MV-4-11 (cell line): Measurements from ENCODE around the gene RNU7-1.

Experiments used
- DNase-seq: peaks from one replicate; lab custom pipeline; 2025; lab: John Stamatoyannopoulos, UW

RNU7-1 gene

DNA sequence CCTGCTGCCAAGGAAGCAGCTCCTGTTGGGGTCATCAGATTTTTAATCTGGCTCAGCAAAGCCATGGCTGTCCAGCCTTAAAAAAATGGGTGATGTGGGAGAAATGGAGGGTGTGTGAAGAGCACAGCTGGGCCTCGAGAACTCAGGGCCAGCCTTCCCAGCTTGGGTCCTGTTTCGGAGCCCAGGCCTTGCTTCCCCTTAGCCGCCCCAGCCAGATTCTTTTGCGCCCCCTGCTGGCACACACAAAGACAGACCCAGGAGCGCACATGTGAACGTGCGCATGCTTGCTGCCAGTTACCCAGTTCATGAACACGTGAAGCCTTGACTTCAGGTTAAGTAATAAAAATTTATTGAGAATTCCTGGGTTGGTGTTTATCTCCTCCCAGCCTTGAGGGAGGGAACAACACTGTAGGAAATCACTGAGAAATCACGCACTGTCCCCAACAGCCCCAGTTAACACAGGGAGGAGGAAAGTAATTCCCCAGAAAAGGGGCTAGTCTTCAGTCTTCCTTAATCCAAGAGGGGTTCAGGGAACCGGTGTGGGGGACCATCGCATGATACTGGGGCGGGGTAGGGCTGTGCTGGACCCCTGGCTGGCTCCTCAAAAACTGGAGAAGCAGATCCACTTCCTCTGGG, 21.5 kb downstream of the RNU7-1 start:
- DNase-seq, result peak; percentile 88

DNA sequence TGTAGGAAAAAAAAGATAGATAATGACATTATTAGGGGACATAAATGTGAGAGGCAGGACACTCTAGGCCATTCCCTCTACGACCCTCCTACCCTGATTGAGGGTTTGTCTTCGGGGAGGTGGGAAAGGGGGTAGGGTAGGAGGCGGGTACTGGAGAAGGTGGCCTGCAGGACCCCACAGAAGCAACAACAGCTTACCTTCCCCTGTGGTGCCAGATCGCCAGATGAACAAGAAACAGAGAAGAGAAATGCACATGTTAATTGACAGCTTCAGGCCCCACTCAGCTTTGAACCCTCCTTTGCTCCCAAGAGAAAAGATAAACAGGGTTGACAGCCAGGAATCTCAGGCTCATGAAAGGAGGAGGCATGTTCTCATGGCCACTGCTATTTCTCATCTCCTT, 22.1 kb downstream of the RNU7-1 start:
- no peak for DNase-seq

DNA sequence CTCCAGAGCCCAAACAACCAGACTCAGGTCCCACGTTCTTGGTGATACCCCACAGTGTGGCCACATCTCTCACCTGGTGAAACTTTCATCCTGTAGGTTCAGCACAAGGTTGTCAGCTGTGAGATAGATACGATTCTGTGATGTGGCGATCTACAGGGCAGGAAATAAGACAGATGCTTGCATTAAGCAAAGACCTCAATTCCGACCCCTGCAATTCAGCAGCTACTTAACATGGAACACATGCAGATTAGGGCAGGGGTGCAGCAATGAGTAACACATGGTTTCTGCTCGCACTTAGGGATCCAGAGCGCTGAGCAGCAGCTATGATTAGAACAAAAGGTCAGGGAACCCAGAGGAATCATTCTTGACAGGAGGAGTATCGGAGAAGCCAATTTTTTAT, 22.7 kb downstream of the RNU7-1 start:
- no peak for DNase-seq

DNA sequence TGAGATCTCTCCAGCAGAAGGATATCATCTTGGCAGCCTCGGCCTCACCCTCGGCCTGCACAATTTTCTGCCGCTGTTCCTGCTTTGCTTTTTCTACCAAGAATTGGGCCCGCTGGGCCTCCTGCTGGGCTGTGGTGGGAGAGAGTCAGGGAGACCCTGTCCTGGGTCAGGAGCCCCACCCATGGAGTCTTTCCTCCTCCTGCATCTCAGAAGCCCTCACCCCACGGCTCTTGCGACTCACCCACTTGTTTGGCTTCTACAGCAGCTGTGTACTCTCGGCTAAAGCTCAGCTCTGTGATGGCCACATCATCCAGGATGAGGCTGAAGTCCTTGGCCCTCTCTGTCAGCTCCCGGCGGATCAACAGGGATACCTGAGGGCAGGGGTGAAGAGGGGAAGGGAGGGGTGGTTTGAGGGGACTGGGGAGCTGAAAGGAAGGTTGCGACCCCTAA, 24.1 kb downstream of the RNU7-1 start:
- no peak for DNase-seq

DNA sequence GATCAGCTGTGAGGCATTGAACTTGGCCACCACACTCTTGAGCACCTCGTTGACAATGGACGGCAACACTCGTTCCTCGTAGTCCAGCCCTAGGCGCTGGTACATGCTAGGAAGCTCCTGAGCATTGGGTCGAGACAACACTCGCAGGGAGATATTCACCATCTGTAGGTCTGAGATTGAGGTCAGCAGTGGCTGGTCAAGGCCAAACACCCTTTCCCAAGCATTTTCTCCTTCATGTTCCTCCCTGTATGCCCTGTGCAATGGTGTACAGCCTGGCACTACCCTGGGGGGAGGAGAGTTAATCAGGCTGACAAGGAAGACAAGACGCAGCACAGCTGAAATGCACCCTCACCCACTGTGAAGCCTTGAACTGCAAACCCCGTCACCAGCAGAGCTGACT, 24.8 kb downstream of the RNU7-1 start:
- DNase-seq, result no peak

DNA sequence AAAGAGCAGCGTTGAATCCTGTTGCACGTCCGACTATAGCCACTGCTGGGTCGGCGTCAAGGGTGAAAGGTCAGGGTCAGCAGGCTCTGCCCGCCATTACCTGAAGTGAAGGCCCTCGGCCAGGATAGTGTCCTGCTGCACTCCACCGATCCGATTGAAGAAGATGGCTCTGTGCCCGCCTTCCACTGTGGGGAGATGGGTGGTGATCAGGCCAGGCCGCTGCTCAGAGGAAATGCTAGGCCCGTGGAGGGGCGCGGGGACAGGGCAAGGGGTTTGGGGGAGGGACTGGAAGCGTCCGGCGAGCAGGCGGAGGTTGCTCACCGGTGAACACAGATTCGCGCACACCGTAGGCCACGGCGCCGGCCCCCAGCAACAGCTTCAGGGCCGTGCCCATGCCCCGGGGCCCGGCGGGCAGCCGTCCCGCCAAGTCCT, 26.5 kb downstream of the RNU7-1 start:
- no peak for DNase-seq

DNA sequence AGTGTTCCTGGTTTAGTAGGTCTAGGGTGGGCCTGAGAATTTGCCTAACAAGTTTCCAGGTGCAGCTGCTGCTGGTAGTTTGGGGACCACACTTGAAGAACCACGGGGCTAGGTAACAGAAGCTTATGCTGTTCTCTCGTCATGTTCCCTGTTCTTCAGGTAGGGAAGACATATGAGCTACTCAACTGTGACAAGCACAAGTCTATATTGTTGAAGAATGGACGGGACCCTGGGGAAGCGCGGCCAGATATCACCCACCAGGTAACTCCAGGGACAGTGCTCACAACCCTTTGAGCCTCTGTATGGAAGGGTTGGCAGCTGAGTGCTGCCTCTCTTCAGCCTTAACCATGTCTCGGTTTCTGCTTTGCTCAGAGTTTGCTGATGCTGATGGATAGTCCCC, 30.6 kb downstream of the RNU7-1 start:
- no peak for DNase-seq

DNA sequence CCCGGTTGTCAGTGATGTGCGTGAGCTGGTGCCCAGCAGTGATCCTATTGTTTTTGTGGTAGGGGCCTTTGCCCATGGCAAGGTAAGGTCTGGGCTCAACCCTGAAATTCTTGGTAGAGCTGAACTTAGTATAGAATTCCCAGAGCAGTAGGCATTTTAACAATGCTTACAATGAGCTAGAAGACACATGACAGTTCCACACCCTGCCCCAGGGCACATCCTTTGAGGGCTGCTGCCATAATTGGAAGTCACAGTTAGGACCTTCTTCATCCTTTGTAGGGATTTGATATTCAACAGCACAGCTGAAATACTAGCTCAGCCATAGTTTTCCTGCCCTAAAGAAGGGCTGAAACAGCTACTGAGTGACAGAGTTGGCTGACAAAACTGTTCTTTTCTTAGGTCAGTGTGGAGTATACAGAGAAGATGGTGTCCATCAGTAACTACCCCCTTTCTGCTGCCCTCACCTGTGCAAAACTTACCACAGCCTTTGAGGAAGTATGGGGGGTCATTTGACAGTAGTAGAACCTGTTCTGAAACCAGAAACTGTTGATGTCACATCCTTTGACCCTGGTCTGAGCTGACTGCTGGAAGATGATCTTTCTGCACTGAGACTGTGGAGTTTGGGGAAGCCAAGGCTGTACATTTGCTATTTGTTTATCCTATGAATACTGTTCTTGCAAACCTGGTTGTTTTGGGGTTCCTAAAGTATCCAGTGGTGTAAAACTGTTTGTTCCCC, 31.8 kb downstream of the RNU7-1 start:
- no peak for DNase-seq

DNA sequence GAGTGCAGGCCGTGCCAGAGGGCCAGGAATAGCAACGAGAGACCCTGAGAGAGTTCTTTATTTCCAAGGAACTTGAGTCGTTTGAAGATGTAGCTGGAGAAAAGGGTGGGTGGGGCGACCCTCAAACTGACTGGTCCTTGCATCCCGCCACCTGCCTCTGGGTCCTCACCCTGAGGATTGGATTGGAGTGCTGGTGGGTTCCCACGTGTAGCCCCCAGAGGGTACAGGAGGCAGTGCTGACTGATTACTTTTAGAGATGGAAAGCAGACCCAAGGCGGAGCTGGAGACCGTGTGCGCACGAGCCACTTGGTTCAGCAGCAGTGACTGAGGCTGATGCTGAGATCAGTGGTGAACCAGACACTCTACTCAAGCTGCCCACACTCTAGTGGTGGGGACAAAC, 34.0 kb downstream of the RNU7-1 start:
- DNase-seq, result no peak

DNA sequence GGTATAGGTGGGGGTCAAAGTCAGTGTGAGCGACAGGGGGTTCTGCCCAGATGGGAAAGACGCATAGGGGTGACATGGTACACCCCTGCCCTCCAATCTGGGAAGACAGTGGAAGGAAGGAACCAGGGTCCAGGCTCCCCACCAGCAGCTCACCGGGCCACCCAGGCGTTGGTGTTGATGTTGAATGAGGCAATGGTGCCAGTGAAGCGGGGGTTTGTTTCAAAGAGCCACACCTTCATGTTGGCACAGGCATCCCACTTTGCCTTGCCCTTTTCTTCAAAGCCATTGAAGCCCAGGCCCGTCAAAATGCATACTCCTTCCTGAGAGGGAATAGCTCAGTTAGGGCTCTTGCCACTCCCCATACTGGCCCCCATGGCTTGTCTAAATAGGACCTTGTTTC, 34.6 kb downstream of the RNU7-1 start:
- no peak for DNase-seq

DNA sequence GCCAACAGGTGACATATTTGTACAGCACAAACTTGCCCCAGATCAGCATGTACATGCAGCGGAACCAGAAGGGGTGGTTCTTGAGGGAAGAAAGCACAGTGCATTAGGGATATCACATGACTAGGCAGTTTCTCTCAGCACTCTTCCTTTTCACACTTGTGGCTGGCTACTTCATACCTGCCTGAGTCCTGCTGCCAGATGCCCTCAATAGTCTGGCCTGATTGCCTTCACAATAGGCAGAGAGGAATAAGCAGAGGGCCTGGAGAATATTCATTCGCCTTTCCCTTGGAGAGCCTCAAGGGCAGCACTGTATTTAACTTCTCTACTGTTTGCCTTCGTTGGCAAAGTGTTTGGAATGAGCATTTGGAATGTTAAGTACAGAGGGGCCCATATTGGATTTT, 35.0 kb downstream of the RNU7-1 start:
- no peak for DNase-seq

DNA sequence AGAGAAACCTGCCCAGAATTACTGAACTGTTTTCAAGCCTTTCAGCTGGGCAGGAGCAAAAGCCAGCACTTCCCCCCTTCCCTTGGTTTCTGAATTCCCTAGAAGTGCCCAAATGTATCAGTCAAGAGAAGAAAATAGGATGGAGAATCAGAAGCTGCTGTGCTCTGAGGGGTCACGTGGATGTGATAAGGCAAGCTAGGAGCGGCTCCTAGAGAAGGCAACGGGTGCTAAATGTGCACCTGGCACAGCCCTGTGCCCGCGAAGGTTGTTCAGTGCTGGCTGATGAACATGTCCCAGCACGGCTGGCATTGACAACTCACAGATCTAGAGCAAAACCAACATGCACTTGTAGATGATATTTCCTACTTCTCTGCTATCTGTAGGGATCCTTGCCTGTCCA, 35.4 kb downstream of the RNU7-1 start:
- no peak for DNase-seq

DNA sequence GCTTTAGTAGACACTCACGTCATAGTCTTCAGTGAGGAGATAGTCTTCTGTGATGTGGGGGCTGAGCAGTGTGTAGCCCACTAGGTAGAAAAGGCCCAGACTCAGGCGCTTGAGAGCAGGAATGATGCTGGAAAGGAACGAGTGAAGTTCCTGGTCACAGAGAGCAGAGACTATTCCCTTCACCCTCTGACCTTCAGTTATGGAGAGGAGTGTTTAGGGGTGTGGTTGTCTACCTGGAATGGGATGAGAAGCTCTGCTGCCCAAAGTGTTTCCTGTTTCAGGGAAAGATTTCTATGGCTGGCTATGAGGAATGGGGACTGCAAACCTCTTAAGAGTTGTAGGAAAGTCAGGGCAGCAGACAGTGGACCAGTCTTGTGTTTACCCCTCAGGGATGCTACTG, 35.8 kb downstream of the RNU7-1 start:
- DNase-seq, result no peak

DNA sequence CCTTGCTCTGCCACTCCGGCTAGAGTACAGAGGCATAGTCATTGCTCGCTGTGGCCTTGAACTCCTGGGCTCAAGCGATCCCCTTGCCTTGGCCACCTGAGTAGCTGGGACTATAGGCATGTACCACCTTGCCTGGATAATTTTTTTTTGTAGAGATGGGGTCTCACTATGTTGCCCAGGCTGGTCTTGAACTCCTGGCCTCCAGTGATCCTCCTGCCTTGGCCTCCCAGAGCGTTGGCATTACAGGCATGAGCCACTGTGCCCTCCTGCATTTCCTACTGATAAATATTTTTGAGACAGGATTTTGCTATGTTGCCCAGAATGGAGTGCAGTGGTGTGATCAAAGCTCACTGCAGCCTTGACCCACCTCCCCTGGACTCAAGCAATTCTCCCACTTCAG, 36.5 kb downstream of the RNU7-1 start:
- no peak for DNase-seq

DNA sequence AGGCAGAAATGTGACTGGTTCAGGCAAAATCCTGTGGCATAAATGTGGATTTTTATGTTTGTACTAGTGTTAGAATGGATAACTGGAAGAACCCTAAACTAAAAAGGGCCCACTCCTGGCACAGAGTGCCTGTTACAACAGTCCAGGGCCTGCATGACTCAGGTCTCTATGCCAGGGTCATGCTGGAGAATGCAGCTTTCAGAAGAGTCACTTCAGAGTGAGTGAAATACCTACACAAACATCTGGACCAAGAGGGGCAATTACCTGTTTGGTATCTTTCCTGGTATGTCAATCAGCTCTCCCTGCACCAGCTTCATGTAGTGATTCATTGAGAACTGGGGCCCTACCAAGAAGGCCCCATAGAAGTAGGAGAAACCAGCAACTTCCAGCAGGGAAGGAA, 37.1 kb downstream of the RNU7-1 start:
- DNase-seq, result no peak

DNA sequence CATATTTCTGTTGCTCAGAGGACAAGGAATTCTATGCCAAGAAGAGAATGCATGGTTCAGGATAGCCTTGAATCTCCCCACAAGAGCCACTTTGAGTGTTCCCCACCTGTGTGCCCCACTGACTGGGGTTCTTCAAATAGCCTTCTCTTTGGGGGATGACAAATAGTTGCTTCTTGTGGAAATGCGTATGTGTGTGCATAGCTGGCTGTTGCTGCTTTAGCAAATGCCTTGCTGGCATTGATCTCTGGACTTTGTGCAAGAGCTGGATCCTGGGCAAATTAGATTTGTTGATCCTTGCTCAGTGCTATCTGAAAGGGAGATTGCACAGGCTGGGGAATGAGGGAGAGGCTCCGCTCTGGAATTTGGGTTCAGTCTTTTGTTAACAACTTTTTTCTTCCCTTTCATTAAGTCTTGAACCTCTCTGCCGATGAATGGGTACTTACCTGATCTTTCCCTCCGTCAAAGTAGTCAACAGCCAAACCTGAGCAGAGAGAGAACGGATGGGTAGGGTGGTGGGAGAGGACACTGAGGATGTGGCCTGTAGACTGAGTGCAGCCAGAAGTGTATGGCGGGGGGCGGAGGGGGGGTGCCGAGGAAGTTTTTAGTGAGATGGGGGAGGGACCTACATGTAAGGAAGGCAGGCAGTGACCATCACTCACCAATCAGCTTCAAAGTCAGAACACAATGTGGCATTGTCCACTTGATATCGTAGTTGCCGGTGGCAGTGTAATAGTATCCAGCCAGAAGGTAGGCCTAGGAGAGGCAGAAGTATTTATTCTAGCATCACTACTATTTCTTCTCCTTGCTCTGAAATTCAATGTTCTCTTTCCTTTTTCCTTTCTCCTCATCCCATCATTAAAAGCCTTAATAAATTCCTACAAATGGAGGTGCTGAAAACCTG, 37.8 kb downstream of the RNU7-1 start:
- DNase-seq, result no peak

DNA sequence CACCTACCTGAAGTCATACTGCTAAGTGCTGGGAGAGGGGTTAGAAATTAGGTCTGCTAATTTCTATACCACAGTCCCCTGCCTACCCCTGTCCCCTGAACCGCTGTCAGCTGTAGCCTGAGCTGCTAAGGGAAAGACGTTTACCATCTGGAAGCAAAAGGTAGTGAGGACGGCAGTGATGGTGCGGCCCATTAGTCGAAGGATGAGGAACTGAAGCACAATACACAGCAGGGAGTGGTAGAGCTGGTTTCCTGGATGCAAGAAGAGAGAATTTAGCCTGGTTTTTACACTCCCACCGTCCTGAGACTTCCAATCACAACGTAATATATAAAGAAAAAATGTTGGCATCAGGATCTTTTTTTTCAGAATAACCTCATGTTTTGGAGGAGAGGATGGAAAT, 38.9 kb downstream of the RNU7-1 start:
- DNase-seq, result no peak

DNA sequence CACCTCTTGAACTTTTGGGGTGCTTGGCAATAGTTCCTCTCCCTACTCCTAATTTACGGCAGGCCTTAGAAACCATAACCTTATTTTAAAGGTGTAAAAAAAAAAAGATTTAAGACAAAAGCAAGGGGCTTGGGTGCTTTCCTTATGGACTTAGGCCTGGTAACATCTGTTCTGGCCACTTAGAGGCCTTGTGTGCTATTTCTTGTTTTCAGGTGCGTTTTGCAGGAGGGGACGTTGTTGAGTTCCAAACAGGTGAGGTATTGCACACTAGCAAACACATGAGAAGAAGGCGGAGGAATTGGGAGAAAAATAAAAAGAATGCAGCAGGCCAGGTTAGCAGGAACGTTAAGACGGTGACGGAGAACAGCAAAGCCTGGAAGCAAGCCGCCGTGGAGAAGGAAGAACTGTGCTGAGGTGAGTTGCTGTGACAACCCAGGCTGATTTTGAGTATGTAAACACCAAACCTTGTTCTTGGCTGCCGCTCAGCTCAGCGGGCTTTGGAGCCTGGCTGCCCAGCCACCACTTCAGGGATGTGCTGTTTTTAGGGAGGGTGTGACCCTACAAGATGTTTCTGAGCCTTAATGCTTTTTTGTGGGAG, 44.4 kb downstream of the RNU7-1 start:
- DNase-seq, result no peak
